Neural progenitor cell (in vitro differentiated cells): Measurements from ENCODE around the gene PLEKHJ1.

Source experiments
- EZH2 ChIP-seq: fragments of 200-600 bp; sonication (generic); IDR thresholded peaks from 2 replicates; pipeline ENCODE4 v1.6.1; 2017; ENCODE audit warnings: antibody characterized with exemption, mild to moderate bottlenecking, moderate library complexity
- EZH2phosphoT487 ChIP-seq: fragments of 200-600 bp; sonication (generic); IDR thresholded peaks from 2 replicates; pipeline ENCODE4 v1.6.1; 2017; ENCODE audit warnings: antibody characterized with exemption
- TF ChIP-seq, protein P1 (sequence below): fragments of 200-600 bp; sonication (generic); IDR thresholded peaks from 2 replicates; pipeline ENCODE4 v1.5.1; 2017; ENCODE audit warnings: antibody characterized with exemption, mild to moderate bottlenecking

DNA sequence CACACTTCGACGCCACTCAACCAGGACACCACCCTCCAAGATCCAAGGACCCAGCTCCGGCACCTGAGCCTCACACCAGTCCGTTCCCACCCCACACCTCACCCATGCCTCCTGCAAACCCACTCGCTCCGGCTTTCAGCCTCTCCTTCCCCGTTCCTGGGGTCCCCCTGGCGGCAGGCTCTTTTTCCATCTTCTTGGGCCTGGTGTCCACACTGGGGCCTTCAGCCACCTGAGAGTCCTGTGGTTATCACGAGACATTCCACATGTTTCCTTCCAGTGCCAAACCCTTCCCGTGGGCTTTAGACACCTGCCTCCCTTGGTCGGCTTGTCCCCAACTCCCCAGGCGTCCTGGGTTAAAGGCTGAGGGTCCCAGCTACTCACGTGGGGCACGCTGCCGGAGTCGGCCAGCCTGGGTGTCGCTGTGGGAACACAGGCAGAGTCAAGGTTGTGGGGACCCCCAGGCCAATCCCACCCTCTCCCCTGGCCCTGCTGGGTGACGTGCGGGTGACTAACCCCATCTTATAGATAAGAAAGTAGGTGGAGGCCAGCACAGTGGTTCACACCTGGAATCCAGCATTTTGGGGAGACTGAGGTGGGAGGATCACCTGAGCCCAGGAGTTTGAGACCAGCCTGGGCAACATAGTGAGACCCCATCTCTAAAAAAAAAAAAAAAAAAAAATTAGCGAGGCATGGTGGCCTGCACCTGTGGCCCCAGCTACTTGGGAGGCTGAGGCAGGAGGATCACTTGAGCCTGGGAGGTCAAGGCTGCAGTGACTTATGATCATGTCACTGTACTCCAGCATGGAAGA is 18.1 kb upstream of the PLEKHJ1 start:
- TF ChIP-seq, protein P1, sequence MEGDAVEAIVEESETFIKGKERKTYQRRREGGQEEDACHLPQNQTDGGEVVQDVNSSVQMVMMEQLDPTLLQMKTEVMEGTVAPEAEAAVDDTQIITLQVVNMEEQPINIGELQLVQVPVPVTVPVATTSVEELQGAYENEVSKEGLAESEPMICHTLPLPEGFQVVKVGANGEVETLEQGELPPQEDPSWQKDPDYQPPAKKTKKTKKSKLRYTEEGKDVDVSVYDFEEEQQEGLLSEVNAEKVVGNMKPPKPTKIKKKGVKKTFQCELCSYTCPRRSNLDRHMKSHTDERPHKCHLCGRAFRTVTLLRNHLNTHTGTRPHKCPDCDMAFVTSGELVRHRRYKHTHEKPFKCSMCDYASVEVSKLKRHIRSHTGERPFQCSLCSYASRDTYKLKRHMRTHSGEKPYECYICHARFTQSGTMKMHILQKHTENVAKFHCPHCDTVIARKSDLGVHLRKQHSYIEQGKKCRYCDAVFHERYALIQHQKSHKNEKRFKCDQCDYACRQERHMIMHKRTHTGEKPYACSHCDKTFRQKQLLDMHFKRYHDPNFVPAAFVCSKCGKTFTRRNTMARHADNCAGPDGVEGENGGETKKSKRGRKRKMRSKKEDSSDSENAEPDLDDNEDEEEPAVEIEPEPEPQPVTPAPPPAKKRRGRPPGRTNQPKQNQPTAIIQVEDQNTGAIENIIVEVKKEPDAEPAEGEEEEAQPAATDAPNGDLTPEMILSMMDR: peak; percentile 69
- TF ChIP-seq EZH2 (no peak), EZH2phosphoT487 (no peak)
